HEK293 (cell line): ENCODE data around the gene FREM3.
"Not testable (repeated sequence)": the region's sequence is repeated elsewhere in the genome, so short reads cannot be mapped to it uniquely, and the experiment has no call there.

ENCODE experiments used
- CTCF ChIA-PET: fragments of 350-600 bp; formaldehyde crosslinking; extraction: SDS; loops from one replicate; lab custom pipeline; 2021; ENCODE audit warnings: antibody characterized with exemption; lab: Yijun Ruan, JAX
- POLR2A ChIA-PET: fragments of 300-600 bp; formaldehyde crosslinking; extraction: SDS; loops from one replicate; lab custom pipeline; 2020; ENCODE audit warnings: antibody characterized with exemption, inconsistent platforms; lab: Yijun Ruan, JAX
- H3K27ac ChIP-seq: fragments of 200-500 bp; sonication (Bioruptor generic); 2 replicates; pipeline ENCODE4 v1.5.1; 2014; ENCODE audit warnings: low read depth, low read length, control low read depth, inconsistent platforms; ENCODE audit errors: extremely low read depth
- H3K36me3 ChIP-seq, 2 experiments: fragments of 200-500 bp in 1 of 2; sonication (Bioruptor generic) in 1 of 2; 1 replicate in 1 of 2; 2 replicates in 1 of 2; pipeline ENCODE4 v1.5.1; 2014 to 2017; ENCODE audit warnings: inconsistent platforms in 2 of 2, low read length in 2 of 2; ENCODE audit not compliant: control insufficient read depth in 2 of 2, insufficient read depth in 1 of 2
- H3K4me1 ChIP-seq: fragments of 200-500 bp; sonication (Bioruptor generic); 2 replicates; pipeline ENCODE4 v1.5.1; 2014; ENCODE audit warnings: mild to moderate bottlenecking, low read length, inconsistent platforms; ENCODE audit not compliant: control insufficient read depth, insufficient read depth
- H3K4me3 ChIP-seq: 2 replicates; pipeline ENCODE4 v1.5.1; 2011; ENCODE audit warnings: low read depth, mild to moderate bottlenecking, control low read depth, low read length, moderate library complexity
- H3K9me3 ChIP-seq: fragments of 200-500 bp; sonication (Bioruptor generic); 2 replicates; pipeline ENCODE4 v1.5.1; 2014; ENCODE audit warnings: low read depth, low read length, inconsistent platforms; ENCODE audit not compliant: control insufficient read depth, insufficient read depth
- BCL11B ChIP-seq: fragments of 450-650 bp; formaldehyde crosslinking; IDR thresholded peaks from 2 replicates; pipeline ENCODE4 v1.5.1; 2016; ENCODE audit warnings: low read depth, missing biosample characterization, missing genetic modification characterization
- KLF10 ChIP-seq: fragments of 450-650 bp; IDR thresholded peaks from 2 replicates; pipeline ENCODE4 v1.5.1; 2018; ENCODE audit warnings: missing biosample characterization, mild to moderate bottlenecking, missing genetic modification characterization
- KLF9 ChIP-seq: fragments of 450-650 bp; formaldehyde crosslinking; IDR thresholded peaks from 2 replicates; pipeline ENCODE4 v1.5.1; 2016; ENCODE audit warnings: missing biosample characterization, missing genetic modification characterization, low read depth
- MZF1 ChIP-seq: fragments of 450-650 bp; formaldehyde crosslinking; IDR thresholded peaks from 2 replicates; pipeline ENCODE4 v1.5.1; 2017; ENCODE audit warnings: missing biosample characterization, missing genetic modification characterization, borderline replicate concordance
- SCRT1 ChIP-seq: fragments of 450-650 bp; formaldehyde crosslinking; IDR thresholded peaks from 2 replicates; pipeline ENCODE4 v1.5.1; 2016; ENCODE audit warnings: missing biosample characterization, missing genetic modification characterization, borderline replicate concordance
- YY1 ChIP-seq: fragments of 450-650 bp; formaldehyde crosslinking; IDR thresholded peaks from 2 replicates; pipeline ENCODE4 v1.5.1; 2018; ENCODE audit warnings: missing biosample characterization, missing genetic modification characterization
- ZIC2 ChIP-seq: fragments of 450-650 bp; formaldehyde crosslinking; IDR thresholded peaks from 2 replicates; pipeline ENCODE4 v1.5.1; 2016; ENCODE audit warnings: missing biosample characterization, missing genetic modification characterization
- ZNF155 ChIP-seq: fragments of 450-650 bp; formaldehyde crosslinking; IDR thresholded peaks from 2 replicates; pipeline ENCODE4 v1.5.1; 2016; ENCODE audit warnings: missing biosample characterization, missing genetic modification characterization
- ZNF292 ChIP-seq: fragments of 450-650 bp; formaldehyde crosslinking; IDR thresholded peaks from 2 replicates; pipeline ENCODE4 v1.5.1; 2016; ENCODE audit warnings: low read depth, missing biosample characterization, missing genetic modification characterization, borderline replicate concordance
- ZNF391 ChIP-seq: fragments of 450-650 bp; formaldehyde crosslinking; IDR thresholded peaks from 2 replicates; pipeline ENCODE4 v1.5.1; 2016; ENCODE audit warnings: low read depth, missing biosample characterization, missing genetic modification characterization, borderline replicate concordance
- ZNF416 ChIP-seq: fragments of 450-650 bp; formaldehyde crosslinking; IDR thresholded peaks from 2 replicates; pipeline ENCODE4 v1.5.1; 2016; ENCODE audit warnings: missing biosample characterization, missing genetic modification characterization
- ZNF529 ChIP-seq: fragments of 450-650 bp; formaldehyde crosslinking; IDR thresholded peaks from 2 replicates; pipeline ENCODE4 v1.5.1; 2017; ENCODE audit warnings: missing genetic modification characterization, missing biosample characterization; ENCODE audit not compliant: insufficient replicate concordance
- ZNF549 ChIP-seq: fragments of 450-650 bp; IDR thresholded peaks from 2 replicates; pipeline ENCODE4 v1.5.1; 2018; ENCODE audit warnings: missing biosample characterization, missing genetic modification characterization, mild to moderate bottlenecking, inconsistent platforms, moderate library complexity
- ZNF558 ChIP-seq: fragments of 450-650 bp; formaldehyde crosslinking; IDR thresholded peaks from 2 replicates; pipeline ENCODE4 v1.5.1; 2016; ENCODE audit warnings: missing biosample characterization, missing genetic modification characterization
- ZNF571 ChIP-seq: fragments of 450-650 bp; formaldehyde crosslinking; IDR thresholded peaks from 2 replicates; pipeline ENCODE4 v1.5.0; 2017; ENCODE audit warnings: missing biosample characterization, missing genetic modification characterization
- ZNF596 ChIP-seq: fragments of 450-650 bp; IDR thresholded peaks from 2 replicates; pipeline ENCODE4 v1.5.0; 2018; ENCODE audit warnings: missing biosample characterization, mild to moderate bottlenecking, missing genetic modification characterization, moderate library complexity
- ZNF670 ChIP-seq: fragments of 450-650 bp; formaldehyde crosslinking; IDR thresholded peaks from 2 replicates; pipeline ENCODE4 v1.5.1; 2016; ENCODE audit warnings: missing biosample characterization, missing genetic modification characterization, low read depth
- ZNF76 ChIP-seq: fragments of 450-650 bp; formaldehyde crosslinking; IDR thresholded peaks from 2 replicates; pipeline ENCODE4; 2016; ENCODE audit warnings: low read depth, missing biosample characterization, missing genetic modification characterization, borderline replicate concordance
- ZNF768 ChIP-seq: fragments of 450-650 bp; formaldehyde crosslinking; IDR thresholded peaks from 2 replicates; pipeline ENCODE4 v1.5.1; 2018; ENCODE audit warnings: missing biosample characterization, mild to moderate bottlenecking, missing genetic modification characterization
- ZSCAN16 ChIP-seq: fragments of 450-650 bp; formaldehyde crosslinking; IDR thresholded peaks from 2 replicates; pipeline ENCODE4 v1.5.1; 2016; ENCODE audit warnings: missing biosample characterization, missing genetic modification characterization
- TF ChIP-seq, protein P1 (sequence below): fragments of 450-650 bp; IDR thresholded peaks from 2 replicates; pipeline ENCODE4 v1.5.1; 2018; ENCODE audit warnings: missing biosample characterization, missing genetic modification characterization
- TF ChIP-seq, protein P2 (sequence below): fragments of 450-650 bp; formaldehyde crosslinking; IDR thresholded peaks from 2 replicates; pipeline ENCODE4 v1.5.1; 2017; ENCODE audit warnings: missing biosample characterization, missing genetic modification characterization

The FREM3 gene

DNA sequence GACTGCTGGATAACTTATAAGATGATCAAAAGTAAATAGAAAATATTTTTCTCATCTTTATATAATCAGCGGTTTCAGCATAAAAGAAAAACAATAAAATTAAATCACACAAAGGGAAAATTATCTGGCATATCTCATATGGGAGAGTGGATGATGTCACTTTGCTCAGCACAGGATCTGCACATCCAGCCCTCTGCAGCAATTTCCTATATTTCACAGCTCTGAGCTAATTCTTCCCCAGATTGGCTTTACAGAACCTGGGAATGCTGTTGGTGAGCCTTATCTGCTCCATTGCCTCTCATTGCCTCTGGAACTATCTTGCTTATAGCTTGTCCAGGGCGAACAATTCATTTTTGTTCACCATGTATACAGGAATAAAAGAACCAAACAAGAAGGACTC, 21.0 kb downstream of the FREM3 start:
- no peak overlapping the region for H3K27ac ChIP-seq
- no peak overlapping the region for H3K4me3 ChIP-seq
- CTCF ChIA-PET = no interaction called here
- TF ChIP-seq YY1 (tag by site-specific recombination) = no peak
- TF ChIP-seq ZNF529 (tag by site-specific recombination) = no peak
- TF ChIP-seq ZSCAN16 = no peak
- no peak for TF ChIP-seq ZNF76 (tag by site-specific recombination)
- no peak for TF ChIP-seq SCRT1
- no peak for TF ChIP-seq ZNF549 (tag by site-specific recombination)
- no peak for TF ChIP-seq ZNF670 (tag by site-specific recombination)
- TF ChIP-seq KLF10 (tag by site-specific recombination) = no peak
- TF ChIP-seq MZF1 = no peak
- TF ChIP-seq ZNF391 (tag by site-specific recombination) = no peak
- no peak for TF ChIP-seq ZNF571 (tag by site-specific recombination)
- TF ChIP-seq ZNF155 (tag by site-specific recombination) = no peak
- no peak for TF ChIP-seq ZNF292 (tag by site-specific recombination)
- TF ChIP-seq ZNF768 (tag by site-specific recombination) = no peak
- TF ChIP-seq ZIC2 (tag by site-specific recombination) = no peak
- TF ChIP-seq, protein P1, sequence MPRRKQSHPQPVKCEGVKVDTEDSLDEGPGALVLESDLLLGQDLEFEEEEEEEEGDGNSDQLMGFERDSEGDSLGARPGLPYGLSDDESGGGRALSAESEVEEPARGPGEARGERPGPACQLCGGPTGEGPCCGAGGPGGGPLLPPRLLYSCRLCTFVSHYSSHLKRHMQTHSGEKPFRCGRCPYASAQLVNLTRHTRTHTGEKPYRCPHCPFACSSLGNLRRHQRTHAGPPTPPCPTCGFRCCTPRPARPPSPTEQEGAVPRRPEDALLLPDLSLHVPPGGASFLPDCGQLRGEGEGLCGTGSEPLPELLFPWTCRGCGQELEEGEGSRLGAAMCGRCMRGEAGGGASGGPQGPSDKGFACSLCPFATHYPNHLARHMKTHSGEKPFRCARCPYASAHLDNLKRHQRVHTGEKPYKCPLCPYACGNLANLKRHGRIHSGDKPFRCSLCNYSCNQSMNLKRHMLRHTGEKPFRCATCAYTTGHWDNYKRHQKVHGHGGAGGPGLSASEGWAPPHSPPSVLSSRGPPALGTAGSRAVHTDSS (tag by site-specific recombination) = no peak
- no peak for TF ChIP-seq ZNF596 (tag by site-specific recombination)
- TF ChIP-seq ZNF558 (tag by site-specific recombination) = no peak
- POLR2A ChIA-PET = no interaction called here
- H3K9me3 ChIP-seq = no peaks in the 10 kb centered on the region
- H3K4me1 ChIP-seq = no peaks in the 10 kb centered on the region
- H3K36me3 ChIP-seq = no peaks in the 10 kb centered on the region

DNA sequence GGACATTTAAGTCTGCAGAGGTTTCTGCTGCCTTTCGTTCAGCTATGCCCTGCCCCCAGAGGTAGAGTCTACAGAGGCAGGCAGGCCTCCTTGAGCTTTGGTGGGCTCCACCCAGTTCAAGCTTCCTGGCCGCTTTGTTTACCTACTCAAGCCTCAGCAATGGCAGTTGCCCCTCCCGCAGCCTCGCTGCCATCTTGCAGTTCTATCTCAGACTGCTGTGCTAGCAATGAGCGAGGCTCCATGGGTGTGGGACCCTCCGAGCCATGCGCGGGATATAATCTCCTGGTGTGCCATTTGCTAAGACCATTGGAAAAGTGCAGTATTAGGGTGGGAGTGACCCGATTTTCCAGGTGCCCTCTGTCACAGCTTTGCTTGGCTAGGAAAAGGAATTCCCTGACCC, 26.8 kb downstream of the FREM3 start:
- CTCF ChIA-PET = interaction anchor here (0.7 kb wide), 1 partner anchor 26 kb away, joined by 4 read pairs; no protein-coding TSS in a partner anchor

DNA sequence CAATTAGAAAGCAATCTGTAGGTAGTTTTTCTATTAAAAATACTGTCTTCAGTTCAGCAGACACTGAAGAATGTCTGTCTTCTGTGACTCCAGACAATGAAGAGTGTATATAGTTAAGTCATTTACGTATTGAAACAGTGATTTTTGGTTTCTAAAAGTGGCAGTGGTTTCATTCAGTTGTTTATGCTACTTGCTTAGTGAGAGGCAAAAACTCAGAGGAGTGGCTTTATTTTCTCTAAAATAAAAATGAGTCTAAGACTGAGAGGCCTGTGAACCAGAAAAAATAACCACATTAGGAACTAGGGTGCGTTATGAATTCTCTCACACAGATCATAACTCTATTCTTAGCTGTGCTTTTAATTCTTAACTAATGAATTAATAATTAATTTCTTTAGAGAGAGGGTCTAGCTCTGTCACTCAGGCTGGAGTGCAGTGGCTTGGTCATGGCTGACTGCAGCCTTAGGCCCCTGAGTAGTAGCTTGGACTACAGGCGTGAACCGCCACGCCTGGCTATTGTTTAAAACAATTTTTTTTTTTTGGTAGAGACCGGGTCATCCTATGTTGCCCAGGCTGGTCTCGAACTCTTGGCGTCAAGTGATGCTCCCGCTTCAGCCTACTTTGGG, 31.4 kb downstream of the FREM3 start:
- Histone ChIP-seq H3K4me1 (no peaks in the 10 kb centered on the region), H3K27ac (no peak overlapping the region), H3K36me3 (no peaks in the 10 kb centered on the region), H3K9me3 (no peaks in the 10 kb centered on the region), H3K4me3 (no peak overlapping the region)
- TF ChIP-seq KLF9 (no peak), ZNF416 (tag by site-specific recombination) (no peak), BCL11B (tag by site-specific recombination) (no peak)
- TF ChIP-seq, protein P2, sequence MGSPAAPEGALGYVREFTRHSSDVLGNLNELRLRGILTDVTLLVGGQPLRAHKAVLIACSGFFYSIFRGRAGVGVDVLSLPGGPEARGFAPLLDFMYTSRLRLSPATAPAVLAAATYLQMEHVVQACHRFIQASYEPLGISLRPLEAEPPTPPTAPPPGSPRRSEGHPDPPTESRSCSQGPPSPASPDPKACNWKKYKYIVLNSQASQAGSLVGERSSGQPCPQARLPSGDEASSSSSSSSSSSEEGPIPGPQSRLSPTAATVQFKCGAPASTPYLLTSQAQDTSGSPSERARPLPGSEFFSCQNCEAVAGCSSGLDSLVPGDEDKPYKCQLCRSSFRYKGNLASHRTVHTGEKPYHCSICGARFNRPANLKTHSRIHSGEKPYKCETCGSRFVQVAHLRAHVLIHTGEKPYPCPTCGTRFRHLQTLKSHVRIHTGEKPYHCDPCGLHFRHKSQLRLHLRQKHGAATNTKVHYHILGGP = no peak
- POLR2A ChIA-PET = no interaction called here
- CTCF ChIA-PET = no interaction called here

More for the DNA sequence above, 26.8 kb downstream of the FREM3 start:
- H3K27ac ChIP-seq, H3K9me3 ChIP-seq, H3K4me1 ChIP-seq, POLR2A ChIA-PET, H3K4me3 ChIP-seq, H3K36me3 ChIP-seq: not testable (repeated sequence)
